Transverse colon (tissue), 3 donors: ENCODE measurements around the gene MED12L.
A peak's percentile ranks its signal among the peaks of the same experiment; 100 is the strongest.

ENCODE experiments used
- CTCF ChIP-seq, 5 experiments: fragments of 200-600 bp in 3 of 5; fragments of 450-650 bp in 2 of 5; sonication (generic) in 3 of 5; IDR thresholded peaks; 1 replicate in 2 of 5; 2 replicates in 3 of 5; pipeline ENCODE4 v1.5.1; 2016 to 2017; ENCODE audit warnings: antibody characterized with exemption in 5 of 5, inconsistent platforms in 3 of 5, mild to moderate bottlenecking in 2 of 5, moderate library complexity in 1 of 5
- EP300 ChIP-seq: sonication (generic); formaldehyde crosslinking; IDR thresholded peaks from one replicate; pipeline ENCODE4 v1.6.1; 2017; ENCODE audit warnings: antibody characterized with exemption, low read depth
- POLR2A ChIP-seq: fragments of 450-650 bp; IDR thresholded peaks from one replicate; pipeline ENCODE4 v1.6.1; 2016; ENCODE audit warnings: antibody characterized with exemption, mild to moderate bottlenecking, moderate library complexity

GRCh38 chr3:151227807-151228665 lies 142.6 kb downstream of the MED12L start:
- TF ChIP-seq CTCF (IDR thresholded peaks at IDR 0.05) (peak; percentile 85 to 93 (median 92)), EP300 (no peak), POLR2A (no peak)
